Endothelial cell of umbilical vein (primary cell): ENCODE results near the gene PIP4P1. TPM values are rescaled to one million over a fixed set of nuclear protein-coding genes. Genes with fewer than 3 reads are reported as not detected.

Source experiments
- BruUV-seq: library from RNA; stranded (reverse); fragments of 400-500 nt; replicated peaks from 2 replicates; lab custom pipeline; 2021; lab: Mats Ljungman, UMichigan
- CTCF ChIA-PET: fragments of 300-600, 350-600 bp; sonication (Branson Sonifier 250); formaldehyde crosslinking; loops from one replicate; lab custom pipeline; 2021; ENCODE audit warnings: antibody characterized with exemption, inconsistent platforms; lab: Charles Lee
- POLR2A ChIA-PET: fragments of 300-600, 350-600 bp; sonication (Branson Sonifier 250); formaldehyde crosslinking; loops from one replicate; lab custom pipeline; 2021; ENCODE audit warnings: antibody characterized with exemption, inconsistent platforms; lab: Charles Lee
- DNase-seq: peaks from one replicate; pipeline ENCODE4 v3.0.0-alpha.2; 2011; ENCODE audit warnings: low read depth, low spot score
- FAIRE-seq: peaks from 2 replicates; lab custom pipeline; 2011; peaks lifted over from hg19 to GRCh38; lab: Jason Lieb, UNC
- H2AFZ ChIP-seq: 2 replicates; pipeline ENCODE4 v1.6.0; 2012; ENCODE audit warnings: low read depth, low read length, control low read depth, inconsistent platforms
- H3K27ac ChIP-seq: 2 replicates; pipeline ENCODE4 v1.5.1; 2011; ENCODE audit warnings: low read depth, mild to moderate bottlenecking, control low read depth, low read length, moderate library complexity; ENCODE audit not compliant: insufficient read depth
- H3K27me3 ChIP-seq, 2 experiments: 2 replicates each; pipeline versions ENCODE4 v1.6.0 to v1.6.1; 2011; ENCODE audit warnings: low read length in 2 of 2, mixed read lengths in 1 of 2; ENCODE audit not compliant: control insufficient read depth in 2 of 2, insufficient read depth in 2 of 2
- H3K36me3 ChIP-seq, 2 experiments: 2 replicates in 1 of 2; 3 replicates in 1 of 2; pipeline ENCODE4 v1.5.1; 2011; ENCODE audit warnings: low read length in 2 of 2, mild to moderate bottlenecking in 1 of 2, moderate library complexity in 1 of 2; ENCODE audit not compliant: control insufficient read depth in 2 of 2, insufficient read depth in 2 of 2; ENCODE audit errors: extremely low read depth in 1 of 2
- H3K4me1 ChIP-seq: 3 replicates; pipeline ENCODE4 v1.5.1; 2011; ENCODE audit warnings: mild to moderate bottlenecking, low read length; ENCODE audit not compliant: control insufficient read depth, insufficient read depth; ENCODE audit errors: extremely low read depth
- H3K4me2 ChIP-seq: 2 replicates; pipeline ENCODE4 v1.6.1; 2011; ENCODE audit warnings: low read length, control low read depth, mixed read lengths; ENCODE audit not compliant: insufficient read depth
- H3K4me3 ChIP-seq, 3 experiments: fragments of 200-600 bp in 1 of 3; sonication (generic), shearing (Covaris generic) in 1 of 3; replicated peaks in 1 of 3; 2 replicates each; pipeline ENCODE4 v1.5.1; 2011 to 2016; ENCODE audit warnings: control low read depth in 3 of 3, low read length in 3 of 3, mild to moderate bottlenecking in 2 of 3, inconsistent platforms in 1 of 3, low read depth in 1 of 3, moderate library complexity in 1 of 3; ENCODE audit not compliant: insufficient read depth in 1 of 3
- H3K79me2 ChIP-seq: 2 replicates; pipeline ENCODE4 v1.6.0; 2012; ENCODE audit warnings: low read length, inconsistent platforms; ENCODE audit not compliant: control insufficient read depth, insufficient read depth
- H3K9ac ChIP-seq: replicated peaks from 2 replicates; pipeline ENCODE3; 2011; ENCODE audit warnings: low read length, control low read depth; ENCODE audit not compliant: insufficient read depth; ENCODE audit errors: extremely low read depth
- H3K9me1 ChIP-seq: replicated peaks from 3 replicates; pipeline ENCODE4 v1.6.0; 2011; ENCODE audit warnings: mild to moderate bottlenecking, low read length; ENCODE audit not compliant: control insufficient read depth, insufficient read depth; ENCODE audit errors: extremely low read depth
- H3K9me3 ChIP-seq: replicated peaks from 2 replicates; pipeline ENCODE4 v1.5.1; 2012; ENCODE audit warnings: low read length, inconsistent platforms; ENCODE audit not compliant: control insufficient read depth, insufficient read depth
- H4K20me1 ChIP-seq: replicated peaks from 2 replicates; pipeline ENCODE3; 2011; ENCODE audit warnings: mild to moderate bottlenecking, low read length; ENCODE audit not compliant: control insufficient read depth, insufficient read depth; ENCODE audit errors: extremely low read depth
- EZH2 ChIP-seq: IDR thresholded peaks from 2 replicates; pipeline ENCODE4 v1.6.1; 2012; ENCODE audit warnings: borderline replicate concordance, low read depth, mild to moderate bottlenecking, moderate library complexity, low read length, inconsistent platforms; ENCODE audit not compliant: severe bottlenecking
- FOS ChIP-seq: IDR thresholded peaks from 2 replicates; pipeline ENCODE4 v1.6.1; 2011; ENCODE audit warnings: mild to moderate bottlenecking, low read length, moderate library complexity, borderline replicate concordance; ENCODE audit not compliant: insufficient read depth
- GATA2 ChIP-seq: IDR thresholded peaks from 2 replicates; pipeline ENCODE4 v1.7.0; 2011; ENCODE audit warnings: low read depth, mild to moderate bottlenecking, moderate library complexity, mixed read lengths, low read length; ENCODE audit not compliant: insufficient read length, insufficient read depth
- JUN ChIP-seq: IDR thresholded peaks from 2 replicates; pipeline ENCODE4 v1.6.1; 2011; ENCODE audit warnings: borderline replicate concordance, low read depth; ENCODE audit not compliant: insufficient read length, insufficient read depth
- MYC ChIP-seq: IDR thresholded peaks from one replicate; pipeline ENCODE4 v1.6.1; 2011; ENCODE audit warnings: mild to moderate bottlenecking, low read depth, low read length
- POLR2AphosphoS5 ChIP-seq: IDR thresholded peaks from 2 replicates; pipeline ENCODE4 v1.6.1; 2012; ENCODE audit warnings: low read depth, mild to moderate bottlenecking, control low read depth, low read length, moderate library complexity; ENCODE audit not compliant: insufficient read depth
- dilution Hi-C: fragments of 300-500 bp; cut with MboI; formaldehyde crosslinking; loops from one replicate; pipeline ENCODE4 v1.15.0; 2019; ENCODE audit warnings: low sequenced_read_pairs; ENCODE audit not compliant: extremely low pct_ligation_motif_present
- intact Hi-C: fragments of 100-400 bp; cut with micrococcal nuclease; formaldehyde crosslinking; loops from one replicate; pipeline ENCODE4 v1.10.0; 2022
- polyA plus RNA-seq, 4 experiments: library from polyadenylated mRNA; depleted of rRNA in 3 of 4; stranded (reverse) in 3 of 4; unstranded in 1 of 4; fragments of >200 nt; gene quantifications; 2 replicates each; pipeline versions ENCODE4 v1.2.1 to v1.2.3, GENCODE V29; 2011 to 2012; ENCODE audit warnings: missing spikeins in 1 of 4
- small RNA-seq: library from RNA; depleted of rRNA; stranded (forward); fragments of <200 nt; gene quantifications from one replicate; pipeline ENCODE3, GENCODE V24; 2012; ENCODE audit warnings: low replicate concordance, low read depth; ENCODE audit not compliant: insufficient read depth, insufficient read length
- total RNA-seq: library from RNA; stranded (reverse); gene quantifications from 2 replicates; pipeline ENCODE4 v1.2.3, GENCODE V29; 2021
- TF ChIP-seq, protein P1 (sequence below): IDR thresholded peaks from 2 replicates; pipeline ENCODE4 v1.6.1; 2011; ENCODE audit not compliant: insufficient read depth, insufficient read length
- TF ChIP-seq, protein P2 (sequence below), 2 donors: IDR thresholded peaks; 1 replicate in 1 of 2; 2 replicates in 1 of 2; pipeline ENCODE4 v1.5.1; 2011; ENCODE audit warnings: low read length in 2 of 2, mild to moderate bottlenecking in 2 of 2, moderate library complexity in 2 of 2, control low read depth in 1 of 2, inconsistent platforms in 1 of 2, low read depth in 1 of 2; ENCODE audit not compliant: insufficient read depth in 1 of 2; ENCODE audit errors: extremely low read depth in 1 of 2

The PIP4P1 gene
- total and polyA plus RNA-seq, 2 donors (not counting 3 experiments of a cell fraction or from before 2014, with no cell fraction given): 28.6 to 52.5 TPM

DNA sequence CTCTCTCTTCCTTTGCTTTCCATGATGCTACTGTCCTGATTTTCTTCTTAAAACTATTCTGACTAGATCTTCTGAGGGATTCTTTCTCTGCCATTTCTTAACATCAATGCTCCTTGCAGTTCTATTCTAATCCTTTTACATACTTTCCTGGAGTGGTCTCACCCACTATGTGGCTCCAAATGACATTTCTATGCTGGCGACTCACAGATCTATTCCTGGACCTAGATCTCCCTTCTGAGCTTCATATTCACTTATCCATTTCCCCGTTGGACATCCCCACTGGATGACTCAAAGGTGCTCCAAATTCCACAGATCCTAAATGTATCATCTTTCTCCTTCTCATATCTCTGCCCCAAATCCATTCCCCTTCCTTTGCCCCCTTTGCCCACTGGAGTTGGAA, 52.0 kb downstream of the PIP4P1 start:
- Histone ChIP-seq H3K9me1 (no peaks in the 10 kb centered on the region), H3K4me2 (no peak overlapping the region), H3K9me3 (no peaks in the 10 kb centered on the region), H4K20me1 (no peaks in the 10 kb centered on the region), H3K9ac (no peak overlapping the region), H3K4me3 (no peak overlapping the region), H3K4me1 (peaks cover 16% of the 10 kb centered on the region), H2AFZ (no peak overlapping the region), H3K27ac (no peak overlapping the region), H3K79me2 (peaks cover 4% of the 10 kb centered on the region), H3K27me3 (no peaks in the 10 kb centered on the region), H3K36me3 (peaks cover 4 to 18% of the 10 kb centered on the region in 2 experiments)
- no TSS peak for BruUV-seq
- DNase-seq: no peak
- intact Hi-C loops (no loop called here), dilution Hi-C loops (no loop called here)
- no peak for FAIRE-seq
- ChIA-PET POLR2A (no interaction called here), CTCF (interaction anchor here (1.0 kb wide), 1 partner anchor 8 kb away, joined by 3 read pairs; no protein-coding TSS in a partner anchor)
- TF ChIP-seq, protein P1, sequence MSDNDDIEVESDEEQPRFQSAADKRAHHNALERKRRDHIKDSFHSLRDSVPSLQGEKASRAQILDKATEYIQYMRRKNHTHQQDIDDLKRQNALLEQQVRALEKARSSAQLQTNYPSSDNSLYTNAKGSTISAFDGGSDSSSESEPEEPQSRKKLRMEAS: no peak
- TF ChIP-seq POLR2AphosphoS5 (no peak), FOS (no peak), GATA2 (no peak), JUN (no peak), EZH2 (no peak), MYC (no peak)
- TF ChIP-seq, protein P2, sequence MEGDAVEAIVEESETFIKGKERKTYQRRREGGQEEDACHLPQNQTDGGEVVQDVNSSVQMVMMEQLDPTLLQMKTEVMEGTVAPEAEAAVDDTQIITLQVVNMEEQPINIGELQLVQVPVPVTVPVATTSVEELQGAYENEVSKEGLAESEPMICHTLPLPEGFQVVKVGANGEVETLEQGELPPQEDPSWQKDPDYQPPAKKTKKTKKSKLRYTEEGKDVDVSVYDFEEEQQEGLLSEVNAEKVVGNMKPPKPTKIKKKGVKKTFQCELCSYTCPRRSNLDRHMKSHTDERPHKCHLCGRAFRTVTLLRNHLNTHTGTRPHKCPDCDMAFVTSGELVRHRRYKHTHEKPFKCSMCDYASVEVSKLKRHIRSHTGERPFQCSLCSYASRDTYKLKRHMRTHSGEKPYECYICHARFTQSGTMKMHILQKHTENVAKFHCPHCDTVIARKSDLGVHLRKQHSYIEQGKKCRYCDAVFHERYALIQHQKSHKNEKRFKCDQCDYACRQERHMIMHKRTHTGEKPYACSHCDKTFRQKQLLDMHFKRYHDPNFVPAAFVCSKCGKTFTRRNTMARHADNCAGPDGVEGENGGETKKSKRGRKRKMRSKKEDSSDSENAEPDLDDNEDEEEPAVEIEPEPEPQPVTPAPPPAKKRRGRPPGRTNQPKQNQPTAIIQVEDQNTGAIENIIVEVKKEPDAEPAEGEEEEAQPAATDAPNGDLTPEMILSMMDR (IDR thresholded peaks at IDR 0.05; ENCODE audit: extremely low read depth in 1 of 2, insufficient read depth in 1 of 2, low read depth in 1 of 2, low read length in 2 of 2): no peak

Small RNAs within 50 kb of the gene (small RNA-seq; reads per million reads assigned to genes)
- gene RNA5SP382: not detected

Other genes with a start within 250 kb of the PIP4P1 start
- not detected in 2 replicates for gene OR11H6, start 237.7 kb downstream of the PIP4P1 start, total RNA-seq
- not detected in 2 replicates for gene OR11H6, start 237.7 kb downstream of the PIP4P1 start, polyA plus RNA-seq
- not detected in 2 replicates for gene OR11H7, start 232.5 kb downstream of the PIP4P1 start, total RNA-seq
- not detected in 2 replicates for gene OR11H7, start 232.5 kb downstream of the PIP4P1 start, polyA plus RNA-seq
- gene OR11H4, start 222.1 kb downstream of the PIP4P1 start, total RNA-seq: not detected in 2 replicates
- not detected in 2 replicates for gene OR11H4, start 222.1 kb downstream of the PIP4P1 start, polyA plus RNA-seq
- 21.3 and 22.9 TPM in 2 replicates for gene TTC5, start 155.5 kb downstream of the PIP4P1 start, total RNA-seq
- 8.8 and 10.9 TPM in 2 replicates for gene TTC5, start 155.5 kb downstream of the PIP4P1 start, polyA plus RNA-seq
- 35.5 and 38.9 TPM in 2 replicates for gene CCNB1IP1, start 128.2 kb downstream of the PIP4P1 start, total RNA-seq
- gene CCNB1IP1, start 128.2 kb downstream of the PIP4P1 start, polyA plus RNA-seq: 31.0 and 32.7 TPM in 2 replicates
- 30.6 and 30.8 TPM in 2 replicates for gene PARP2, start 117.8 kb downstream of the PIP4P1 start, total RNA-seq
- gene PARP2, start 117.8 kb downstream of the PIP4P1 start, polyA plus RNA-seq: 12.9 and 15.7 TPM in 2 replicates
- 40.3 and 44.6 TPM in 2 replicates for gene TEP1, start 47.9 kb downstream of the PIP4P1 start, total RNA-seq
- gene TEP1, start 47.9 kb downstream of the PIP4P1 start, polyA plus RNA-seq: 18.1 and 19.6 TPM in 2 replicates
- gene KLHL33, start 25.3 kb downstream of the PIP4P1 start, total RNA-seq: 0.07 TPM in 1 of 2 replicates, not detected in the other
- gene KLHL33, start 25.3 kb downstream of the PIP4P1 start, polyA plus RNA-seq: not detected in 2 replicates
- gene OSGEP, start 6.6 kb downstream of the PIP4P1 start, total RNA-seq: 39.1 and 41.8 TPM in 2 replicates
- 84.5 and 100 TPM in 2 replicates for gene OSGEP, start 6.6 kb downstream of the PIP4P1 start, polyA plus RNA-seq
- gene APEX1, start 6.2 kb downstream of the PIP4P1 start, total RNA-seq: 227 and 231 TPM in 2 replicates
- gene APEX1, start 6.2 kb downstream of the PIP4P1 start, polyA plus RNA-seq: 304 and 387 TPM in 2 replicates
- 189 and 271 TPM in 2 replicates for gene PNP, start 8.0 kb upstream of the PIP4P1 start, total RNA-seq
- 232 and 245 TPM in 2 replicates for gene PNP, start 8.0 kb upstream of the PIP4P1 start, polyA plus RNA-seq
- 1.2 and 1.8 TPM in 2 replicates for gene RNASE10, start 44.1 kb upstream of the PIP4P1 start, total RNA-seq
- gene RNASE10, start 44.1 kb upstream of the PIP4P1 start, polyA plus RNA-seq: 0.12 TPM in 1 of 2 replicates, not detected in the other
- gene RNASE9, start 99.6 kb upstream of the PIP4P1 start, total RNA-seq: not detected in 2 replicates
- gene RNASE9, start 99.6 kb upstream of the PIP4P1 start, polyA plus RNA-seq: not detected in 2 replicates
- not detected in 2 replicates for gene RNASE11, start 126.6 kb upstream of the PIP4P1 start, total RNA-seq
- not detected in 2 replicates for gene RNASE11, start 126.6 kb upstream of the PIP4P1 start, polyA plus RNA-seq
- gene RNASE12, start 129.9 kb upstream of the PIP4P1 start, total RNA-seq: not detected in 2 replicates
- not detected in 2 replicates for gene RNASE12, start 129.9 kb upstream of the PIP4P1 start, polyA plus RNA-seq
- not detected in 2 replicates for gene OR6S1, start 180.3 kb upstream of the PIP4P1 start, total RNA-seq
- gene OR6S1, start 180.3 kb upstream of the PIP4P1 start, polyA plus RNA-seq: not detected in 2 replicates
- gene RNASE4, start 223.1 kb upstream of the PIP4P1 start, total RNA-seq: 6.9 and 8.7 TPM in 2 replicates
- gene RNASE4, start 223.1 kb upstream of the PIP4P1 start, polyA plus RNA-seq: 27.4 and 35.1 TPM in 2 replicates
- 5.7 and 6.2 TPM in 2 replicates for gene ANG, start 227.3 kb upstream of the PIP4P1 start, total RNA-seq
- gene ANG, start 227.3 kb upstream of the PIP4P1 start, polyA plus RNA-seq: 11.2 and 12.2 TPM in 2 replicates